NCI-H2227 treated with DMSO at 0.1 percent for 48 hours (cell line): Measurements from ENCODE around the gene SLC44A5.
"Not testable (repeated sequence)": the region's sequence is repeated elsewhere in the genome, so short reads cannot be mapped to it uniquely, and the experiment has no call there.

Experiments
- DNase-seq: peaks from one replicate; lab custom pipeline; 2025; lab: John Stamatoyannopoulos, UW

The SLC44A5 gene

DNA sequence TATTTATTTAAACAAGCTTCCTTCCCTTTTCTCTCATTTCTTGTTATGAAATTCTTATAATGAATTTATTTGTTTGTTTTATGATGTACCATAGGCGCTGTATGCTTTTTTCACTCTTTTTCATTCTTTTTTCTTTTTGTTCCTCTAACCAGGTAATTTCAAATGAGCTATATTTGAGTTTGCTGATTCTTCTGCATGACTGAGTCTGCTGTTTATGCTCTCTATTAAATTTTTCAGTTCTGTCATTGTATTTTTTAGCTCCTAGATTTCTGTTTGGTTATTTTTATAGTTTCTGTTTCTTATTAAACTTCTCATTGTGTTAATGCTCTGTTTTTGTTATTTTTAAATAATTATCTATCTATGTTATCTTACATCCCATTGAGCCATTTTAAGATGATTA is 244.3 kb downstream of the SLC44A5 start:
- DNase-seq: no peak

DNA sequence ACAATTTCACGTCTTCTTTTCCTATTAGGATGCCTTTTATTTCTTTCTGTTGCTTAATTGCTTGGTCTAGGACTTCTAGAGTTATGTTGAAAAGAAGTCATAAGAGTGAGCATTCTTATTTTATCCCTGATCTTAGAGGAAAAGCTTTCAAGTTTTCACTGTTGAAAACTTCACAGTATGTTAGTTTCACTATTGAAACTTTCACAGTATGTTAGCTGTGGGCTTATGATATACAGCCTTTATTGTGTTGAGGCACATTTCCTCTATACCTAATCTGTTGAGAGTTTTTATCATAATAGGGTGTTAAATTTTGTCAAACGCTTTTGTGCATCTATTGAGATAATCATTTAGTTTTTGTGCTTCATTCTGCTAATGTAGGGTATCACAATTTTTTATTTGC is 249.7 kb downstream of the SLC44A5 start:
- no peak for DNase-seq

DNA sequence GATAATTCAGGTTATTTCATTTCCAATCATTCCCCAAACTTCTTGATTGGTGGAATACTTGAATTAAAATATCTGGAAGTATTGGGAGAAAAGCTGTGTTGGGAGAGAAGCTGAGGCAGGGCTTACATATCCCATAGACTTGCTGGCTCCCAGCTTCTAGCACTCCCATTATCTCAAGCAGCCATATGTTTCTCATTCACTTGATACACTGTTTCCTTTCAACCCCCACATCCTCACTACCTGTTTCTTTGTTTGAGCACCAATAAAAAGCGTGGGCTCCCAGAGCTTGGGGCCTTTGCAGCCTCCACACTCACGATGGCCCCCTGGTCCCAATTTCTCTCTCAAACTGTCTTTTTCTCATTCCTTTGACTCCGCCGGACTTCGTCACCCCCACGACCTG is 256.6 kb downstream of the SLC44A5 start:
- DNase-seq: not testable (repeated sequence)

DNA sequence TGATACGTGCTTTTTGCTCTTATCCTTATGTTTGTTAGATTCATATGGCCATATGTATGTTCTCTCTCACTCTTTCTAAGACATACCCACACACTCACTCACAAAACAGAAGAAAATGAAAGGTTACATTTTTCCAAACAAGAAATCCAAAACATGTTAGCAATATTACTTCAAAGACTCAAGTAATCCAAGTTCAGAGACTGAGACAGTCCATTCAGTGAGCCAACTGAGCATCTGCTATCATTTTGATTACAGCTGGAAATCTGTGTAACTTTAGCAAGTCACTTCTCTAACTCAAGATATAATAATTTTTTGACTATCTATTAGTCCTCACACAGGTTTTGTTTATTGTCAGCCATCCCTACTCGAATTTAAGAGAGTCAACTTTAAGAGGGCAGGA is 257.9 kb downstream of the SLC44A5 start:
- DNase-seq: no peak

DNA sequence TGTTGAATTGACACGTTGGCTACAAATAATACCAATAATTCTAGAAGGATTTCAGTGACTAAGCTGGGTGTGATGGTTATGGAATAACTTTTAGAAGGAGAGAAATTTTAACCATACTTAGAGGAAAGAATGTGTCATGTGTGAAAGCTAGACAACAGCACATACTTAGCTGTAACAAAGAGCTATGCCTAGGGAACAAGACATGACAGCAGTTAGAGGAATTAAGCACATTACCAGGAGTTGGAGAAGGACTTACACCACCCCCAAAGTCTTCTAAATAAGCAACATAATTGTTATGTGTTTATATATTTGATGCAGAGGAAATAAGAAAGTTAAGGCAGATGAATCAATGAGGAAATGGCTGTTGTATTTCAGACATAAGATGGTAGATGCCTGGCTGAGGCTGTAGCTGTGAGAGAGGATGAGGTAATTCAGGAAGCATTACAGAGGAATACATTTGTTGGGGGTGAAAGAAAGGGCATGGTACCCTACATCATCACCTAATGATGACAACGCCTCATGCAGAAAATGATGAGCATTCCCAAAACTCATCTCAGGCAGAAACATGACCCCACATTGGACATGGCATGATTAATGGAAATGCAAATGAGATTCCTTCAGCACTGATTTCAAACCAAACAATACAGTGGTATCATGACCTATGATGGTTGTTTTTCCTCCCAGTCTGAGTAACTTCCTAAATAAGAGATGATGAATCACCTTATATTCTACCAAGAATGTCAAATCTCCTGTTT is 265.2 kb downstream of the SLC44A5 start:
- no peak for DNase-seq

DNA sequence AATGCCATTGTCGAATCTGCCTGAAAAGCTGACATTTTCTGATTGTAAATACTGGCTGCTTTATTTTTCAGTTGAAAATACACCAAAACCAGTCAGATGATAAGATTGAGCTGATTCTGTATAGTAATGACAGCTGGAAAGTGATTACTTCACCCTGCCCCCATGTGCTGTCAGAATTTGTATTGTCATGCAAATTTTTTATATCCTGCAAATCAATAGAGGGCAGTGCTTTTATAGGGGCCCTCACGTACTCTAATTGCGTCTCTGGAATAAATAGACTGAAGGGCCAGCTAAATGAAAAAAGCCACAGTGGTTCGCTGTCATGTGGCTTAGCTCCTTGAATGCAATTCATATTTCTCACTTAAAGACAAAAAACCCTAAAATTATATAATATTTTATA is 268.1 kb downstream of the SLC44A5 start:
- DNase-seq: peak; percentile 42

DNA sequence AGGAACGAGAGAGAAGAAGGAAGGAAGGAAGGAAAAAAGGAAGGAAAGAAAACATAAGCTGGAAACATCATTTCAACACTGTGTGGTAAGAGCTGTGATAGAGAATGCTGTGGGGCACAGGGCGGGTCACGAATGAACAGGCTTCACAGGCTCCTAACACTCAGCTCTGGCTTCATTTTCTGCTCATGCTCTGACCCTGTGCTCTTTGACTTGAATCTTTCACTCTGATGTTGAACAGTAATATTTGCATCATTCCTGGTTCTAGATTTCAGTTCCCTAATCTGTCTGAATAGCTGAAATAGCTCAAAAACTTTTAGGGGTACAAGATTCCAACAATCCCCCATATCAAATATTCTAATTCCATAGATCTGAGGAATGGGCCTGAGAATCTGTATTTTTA is 269.4 kb downstream of the SLC44A5 start:
- no peak for DNase-seq

DNA sequence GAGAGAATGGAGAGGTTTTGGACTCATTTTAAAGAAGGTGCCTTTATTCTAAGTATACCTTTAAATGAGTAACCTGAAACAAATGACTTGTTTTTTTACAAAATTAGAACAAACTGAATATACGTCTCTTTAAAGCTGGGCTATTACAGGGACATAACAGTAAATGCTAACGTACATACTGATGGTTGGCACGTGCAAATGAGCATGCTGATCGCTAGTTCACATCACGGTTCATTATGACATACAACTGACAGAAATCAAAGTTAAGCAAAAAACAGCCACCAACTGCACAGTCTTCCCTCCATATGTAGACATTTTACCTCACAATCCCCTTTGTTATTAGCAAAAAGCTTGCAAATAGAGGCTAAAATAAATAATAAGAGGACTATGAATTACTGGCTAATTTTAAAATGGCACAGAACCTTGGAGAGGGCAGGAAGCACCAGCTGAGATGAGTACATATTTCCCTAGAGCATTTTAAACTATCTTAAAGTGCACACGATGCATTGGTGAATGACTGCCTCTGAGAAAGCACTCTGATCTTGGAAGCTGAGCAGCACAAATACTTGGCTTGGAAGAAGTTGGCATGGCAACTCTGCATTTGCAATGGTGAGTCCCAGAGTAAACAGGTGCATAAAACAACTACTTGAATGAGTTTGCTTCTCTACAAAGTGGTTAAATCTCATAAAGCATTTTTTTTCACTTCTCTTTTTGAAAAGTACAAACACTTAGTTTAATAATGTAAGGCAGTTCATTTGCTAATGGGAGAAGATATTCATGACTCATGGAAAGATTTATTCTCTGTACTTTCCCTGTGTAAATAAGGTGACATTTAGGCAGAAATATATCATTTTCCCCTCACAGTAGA is 272.1 kb downstream of the SLC44A5 start:
- DNase-seq: no peak

DNA sequence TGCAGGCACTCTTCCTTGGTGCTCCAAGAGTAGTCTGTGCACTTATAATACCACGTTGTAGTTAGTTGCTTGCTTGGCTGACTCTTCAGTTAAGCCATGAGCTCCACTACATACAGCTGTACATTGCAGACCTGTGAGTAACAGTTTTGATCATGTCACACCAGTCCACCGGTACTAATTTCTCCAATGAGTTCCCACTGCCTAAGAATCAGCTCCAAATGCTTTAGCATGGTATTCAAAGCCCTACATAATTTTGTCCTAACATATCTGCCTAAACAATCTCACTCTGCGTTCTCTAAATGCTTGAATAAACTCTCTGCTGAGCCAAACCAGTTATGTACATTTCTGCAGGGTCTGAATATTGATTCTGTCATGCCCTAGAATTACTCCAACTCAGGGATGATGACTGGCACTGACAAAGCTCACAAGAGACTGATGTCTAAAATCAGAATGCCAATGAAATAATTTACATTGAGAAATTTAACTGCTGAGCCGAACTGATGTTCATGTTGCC is 276.0 kb downstream of the SLC44A5 start:
- DNase-seq: no peak

DNA sequence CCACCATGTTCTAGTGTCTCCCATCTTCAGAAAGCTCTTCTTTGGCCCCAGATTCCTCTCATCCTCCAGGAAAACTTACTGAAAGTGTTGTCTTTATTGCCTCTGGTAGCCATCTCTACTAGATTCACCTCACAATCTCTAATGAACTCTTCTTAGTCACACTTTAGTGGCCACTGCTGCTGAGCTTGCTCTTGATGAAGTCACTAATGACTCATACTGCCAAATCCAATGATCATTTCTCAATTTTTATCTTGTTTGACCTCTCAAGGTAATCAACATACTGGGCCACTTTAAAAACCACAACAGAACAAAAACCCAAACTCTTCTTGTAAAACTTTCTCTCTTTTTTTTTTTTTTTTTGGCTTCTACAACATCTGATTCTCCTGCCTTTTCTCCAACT is 280.3 kb downstream of the SLC44A5 start:
- DNase-seq: no peak

DNA sequence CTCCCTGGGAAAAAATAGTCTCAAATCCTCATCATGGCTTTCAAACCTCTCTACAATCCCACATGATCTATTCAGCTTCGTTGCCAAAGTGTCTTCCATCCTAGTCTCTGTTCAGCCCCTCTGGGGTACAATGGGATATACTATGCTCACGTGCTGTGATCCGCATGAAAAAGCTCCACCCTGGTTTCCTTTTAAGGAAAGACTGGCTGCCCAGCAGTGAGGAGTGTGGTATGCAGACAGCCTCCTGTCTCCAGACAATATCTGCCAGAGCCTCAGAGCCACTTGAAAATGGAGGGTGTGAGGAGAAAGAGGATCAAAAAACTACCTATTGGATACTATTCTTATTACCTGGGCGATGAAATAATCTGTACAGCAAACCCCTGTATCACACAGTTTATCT is 282.2 kb downstream of the SLC44A5 start:
- DNase-seq: no peak

DNA sequence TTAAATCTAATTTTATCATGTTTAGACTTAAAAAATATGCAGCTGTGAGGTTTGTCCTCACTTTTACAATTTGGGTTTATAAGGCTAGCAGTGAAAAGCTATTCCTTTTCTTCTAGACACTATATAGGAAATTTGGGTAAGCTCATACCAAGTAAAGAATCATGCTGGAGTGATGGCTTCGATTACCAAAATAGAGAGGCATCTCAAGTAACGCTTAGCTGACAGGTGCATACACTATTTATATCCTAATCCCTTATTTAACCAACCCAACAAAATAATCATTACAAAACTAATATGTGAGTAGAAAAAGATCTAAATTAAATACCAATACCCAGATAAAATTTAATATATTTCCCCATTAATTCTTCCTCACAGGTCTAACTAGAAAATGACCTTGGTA is 283.5 kb downstream of the SLC44A5 start:
- no peak for DNase-seq

DNA sequence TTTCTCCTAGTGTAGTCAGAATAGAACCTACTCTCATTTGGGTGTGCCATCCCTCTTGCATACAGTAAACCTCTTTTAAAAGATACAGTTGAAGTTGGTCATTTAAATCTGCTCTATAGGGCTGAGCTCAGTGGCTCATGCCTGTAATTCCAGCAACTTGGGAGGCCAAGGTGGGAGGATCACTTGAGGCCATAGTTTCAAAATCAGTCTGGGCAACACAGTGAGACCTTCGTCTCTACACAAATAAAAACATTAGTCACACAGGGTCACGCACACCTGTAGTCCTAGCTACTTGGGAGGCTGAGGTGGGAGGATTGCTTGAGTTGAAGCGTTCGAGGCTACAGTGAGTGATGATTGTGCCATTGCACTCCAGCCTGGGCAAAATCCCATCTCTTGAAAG is 292.9 kb downstream of the SLC44A5 start:
- no peak for DNase-seq

DNA sequence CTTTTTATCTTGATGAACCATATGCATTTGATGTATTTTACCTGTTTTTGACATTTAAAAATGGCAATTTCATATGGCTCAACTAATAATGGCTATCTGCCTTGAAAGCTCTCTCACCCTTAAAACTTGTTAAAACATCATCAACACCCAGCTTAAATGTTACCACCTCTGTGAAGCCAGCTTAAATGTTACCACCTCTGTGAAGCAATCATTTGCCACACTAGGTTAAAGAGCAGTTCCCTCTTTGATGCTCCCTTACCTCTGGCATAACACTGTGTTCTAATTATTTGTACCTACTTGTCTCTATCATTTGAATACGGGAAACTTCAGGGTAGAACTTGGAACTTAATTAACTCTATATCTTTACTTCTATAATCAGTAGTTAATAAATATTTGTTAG is 294.7 kb downstream of the SLC44A5 start:
- DNase-seq: no peak

DNA sequence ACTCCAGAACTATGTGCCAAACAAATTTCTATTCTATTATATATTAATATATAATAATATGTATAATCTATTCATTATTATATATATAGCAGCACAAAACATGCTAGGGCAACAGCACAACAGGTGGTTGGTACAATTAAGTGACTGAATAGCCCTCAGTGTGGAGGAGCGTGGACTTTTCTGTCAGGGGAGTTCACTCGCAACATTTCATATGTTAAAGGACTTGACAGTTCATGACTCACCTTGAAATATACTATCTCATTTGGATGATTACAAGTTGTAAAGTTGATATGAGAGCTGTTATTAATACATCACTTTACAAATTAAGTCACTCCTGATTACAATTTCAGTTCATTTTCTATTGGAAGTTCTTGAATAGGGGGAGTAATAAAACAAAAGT is 298.3 kb downstream of the SLC44A5 start:
- no peak for DNase-seq

DNA sequence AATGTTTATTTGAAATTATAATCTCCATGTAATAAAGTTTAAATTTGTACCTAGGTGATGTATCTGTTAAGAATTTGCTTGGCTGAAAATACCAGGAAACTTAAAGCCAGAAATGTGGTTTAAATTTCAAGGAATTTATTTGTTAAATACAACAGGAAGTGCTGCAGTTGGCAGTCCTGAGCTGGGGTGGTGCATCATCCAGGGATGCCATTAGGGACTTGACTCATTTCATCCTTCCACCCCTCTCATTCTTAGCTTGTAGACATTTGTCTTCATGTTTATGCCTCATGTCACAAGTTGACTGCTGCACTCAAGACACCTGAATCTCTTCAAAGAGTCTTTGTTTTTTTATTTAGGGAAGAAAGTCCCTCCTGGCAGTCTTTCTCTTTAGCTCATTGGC is 300.8 kb downstream of the SLC44A5 start:
- DNase-seq: no peak

DNA sequence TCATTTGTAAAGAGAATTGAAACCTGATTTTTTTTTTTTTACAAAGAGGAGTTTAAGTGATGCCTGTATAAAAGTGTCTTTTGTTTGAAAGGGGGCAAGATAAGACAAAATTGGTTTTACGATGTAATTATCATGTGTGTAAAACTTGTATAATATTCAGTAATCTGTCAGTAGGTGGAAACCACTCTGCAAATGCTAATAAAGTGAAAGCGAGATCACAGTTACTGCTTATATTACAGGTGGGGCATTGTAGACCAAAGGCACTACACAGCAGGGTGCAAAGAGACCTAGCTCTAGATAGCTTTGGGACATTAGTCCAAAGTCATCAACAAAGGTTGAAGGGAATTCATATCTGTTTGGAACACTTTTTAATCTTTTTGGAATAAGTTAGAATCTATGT is 302.5 kb downstream of the SLC44A5 start:
- no peak for DNase-seq

DNA sequence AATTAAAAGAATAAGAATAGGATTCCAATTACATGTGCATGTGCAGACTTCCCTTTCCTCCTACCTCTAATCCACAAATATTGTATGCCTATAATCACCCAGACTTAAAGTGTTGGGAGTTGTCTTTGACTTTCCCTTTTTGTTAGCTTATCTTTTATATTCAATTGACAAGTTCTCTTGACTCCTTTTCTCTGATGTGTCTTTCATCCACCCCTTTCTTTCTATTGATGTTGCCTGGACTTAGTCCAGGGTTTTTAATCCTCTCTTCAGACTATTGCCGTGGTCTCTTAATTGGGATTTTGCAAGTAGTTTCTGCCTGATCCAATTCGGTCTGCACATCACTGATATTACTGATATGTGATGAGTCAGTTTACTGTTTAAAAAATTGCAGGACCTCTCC is 305.9 kb downstream of the SLC44A5 start:
- no peak for DNase-seq

DNA sequence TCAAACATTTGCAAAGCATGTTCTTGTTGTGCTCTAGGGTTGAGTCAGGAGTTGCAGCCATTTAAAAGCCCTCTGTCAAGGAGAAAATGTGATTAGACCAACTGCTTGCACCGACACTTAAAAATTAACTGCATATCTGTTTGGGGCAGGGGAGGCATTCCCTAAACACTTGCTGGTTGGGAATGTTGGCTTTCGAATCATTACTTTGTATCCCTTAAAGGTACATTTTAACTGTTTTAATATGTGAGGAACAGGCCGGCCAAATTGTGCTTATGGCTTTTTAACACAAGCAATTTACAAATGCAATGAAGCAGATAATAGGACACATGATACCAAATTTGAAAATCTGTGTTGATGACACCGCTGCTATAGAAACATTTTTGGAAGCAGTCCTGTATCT is 317.6 kb downstream of the SLC44A5 start:
- DNase-seq: no peak

DNA sequence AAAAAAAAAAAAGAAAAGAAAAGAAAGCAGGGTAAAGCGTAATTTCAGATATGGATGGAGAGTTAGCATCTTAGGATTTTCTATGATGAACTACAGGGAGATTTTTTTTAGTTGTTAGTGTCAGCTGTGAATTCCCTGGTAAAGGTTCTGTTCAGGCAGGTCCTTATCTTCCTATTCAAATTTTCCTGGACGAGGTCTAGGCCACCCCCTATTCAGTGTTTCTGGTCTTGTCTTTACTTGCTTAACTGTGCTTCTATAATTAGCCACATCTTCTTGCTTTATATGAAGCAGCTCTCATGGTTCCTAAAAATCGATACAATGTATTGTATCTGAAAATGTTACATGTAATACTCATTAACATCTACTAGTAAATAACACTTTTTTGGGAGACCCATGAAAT is 318.9 kb downstream of the SLC44A5 start:
- no peak for DNase-seq

DNA sequence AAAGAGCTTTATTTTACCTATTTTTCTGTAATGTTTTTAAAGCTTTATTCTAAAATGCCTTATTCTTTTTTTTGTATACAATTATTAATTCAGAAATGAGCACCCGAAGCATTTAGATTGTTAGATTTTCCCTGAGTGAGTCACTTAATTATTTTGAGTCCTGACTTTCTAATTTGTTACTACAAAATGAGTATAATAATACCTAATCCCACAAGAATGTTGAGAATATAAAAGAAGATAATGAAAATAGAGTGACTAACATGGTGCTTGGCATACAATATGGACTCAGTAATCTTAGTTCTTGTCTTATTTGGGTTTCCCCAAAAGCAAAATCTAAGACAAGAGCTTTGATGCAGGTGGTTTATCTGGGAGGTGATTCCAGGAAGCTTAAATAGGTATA is 334.5 kb downstream of the SLC44A5 start:
- DNase-seq: no peak

DNA sequence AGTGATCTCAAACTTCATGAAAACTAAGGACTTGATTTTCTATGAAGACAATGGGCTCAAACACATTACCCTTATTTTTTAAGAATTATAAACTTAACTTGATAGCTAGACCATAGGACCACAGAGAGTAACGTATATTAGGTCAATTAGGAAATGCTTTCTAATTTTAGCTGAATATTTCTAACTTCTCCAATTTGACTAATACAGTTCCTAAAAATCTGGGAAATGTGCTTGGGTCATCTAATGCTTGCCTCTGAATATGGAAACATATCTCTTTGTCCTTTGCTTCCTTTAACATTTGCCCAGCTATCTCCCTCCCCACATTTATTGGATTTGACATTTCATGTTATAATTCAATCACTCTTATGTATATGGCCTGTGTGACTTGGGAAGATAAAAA is 335.3 kb downstream of the SLC44A5 start:
- no peak for DNase-seq

DNA sequence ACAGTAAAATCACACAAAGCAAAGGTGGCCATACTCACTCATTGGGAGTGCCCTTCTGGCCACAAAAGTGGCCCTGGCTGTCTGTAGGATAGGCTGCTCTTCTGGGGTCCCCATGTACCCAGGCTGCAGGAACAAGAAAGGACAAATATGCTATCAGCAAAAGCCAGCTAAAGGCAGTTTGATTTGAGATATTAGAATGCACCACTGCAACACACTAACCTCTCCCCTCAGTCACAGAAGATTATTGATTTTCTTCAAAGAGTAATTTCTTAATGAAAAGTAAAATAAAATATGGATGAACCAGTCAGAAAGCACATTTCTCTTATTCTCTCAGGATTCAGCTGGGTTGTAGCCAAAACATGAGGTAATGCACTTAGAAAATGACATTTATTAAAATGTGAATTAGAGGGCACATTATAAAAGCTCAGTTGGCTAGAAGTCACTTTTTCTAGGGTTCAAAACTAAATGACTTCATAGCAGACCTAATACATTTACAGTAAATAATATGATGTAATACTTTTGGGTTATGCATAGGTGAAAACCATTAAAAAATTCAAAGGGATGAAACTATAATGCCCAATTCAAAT is 335.9 kb downstream of the SLC44A5 start:
- no peak for DNase-seq
